ENCODE measurements around the gene SMPD2. TPM values are rescaled to one million over a fixed set of nuclear protein-coding genes. Genes with fewer than 3 reads are reported as not detected.

Gene SMPD2
- total RNA-seq, 1 experiment from 2014 or later, result 12.3 TPM

GRCh38 chr6:109436041-109436440 is 4.5 kb upstream of the SMPD2 start:
- Histone ChIP-seq H3K4me3 (ENCODE audit: low read depth, low read length) (no peak overlapping the region), H3K36me3 (ENCODE audit: control insufficient read depth, insufficient read depth, low read length) (no peaks in the 10 kb centered on the region), H3K9me3 (no peaks in the 10 kb centered on the region), H3K4me1 (no peaks in the 10 kb centered on the region), H3K27me3 (replicated peaks; ENCODE audit: control insufficient read depth, insufficient read depth, low read length) (no peaks in the 10 kb centered on the region)
- Mint-ChIP-seq H3K27me3 (ENCODE audit: insufficient read depth, unreplicated experiment) (no peaks in the 10 kb centered on the region), H3K9me3 (ENCODE audit: unreplicated experiment) (no peaks in the 10 kb centered on the region), H3K36me3 (ENCODE audit: insufficient read depth, unreplicated experiment) (peaks cover 5% of the 10 kb centered on the region), H3K4me3 (ENCODE audit: unreplicated experiment) (no peak overlapping the region), H3K4me1 (ENCODE audit: low read depth, unreplicated experiment) (no peaks in the 10 kb centered on the region), H3K27ac (ENCODE audit: unreplicated experiment) (no peak overlapping the region)
- DNase-seq, result no peak
- no TSS peak for BruUV-seq (replicated peaks)
- ChIA-PET CTCF (no interaction called here), POLR2A (no interaction called here)
- intact Hi-C loops (cut with micrococcal nuclease; ENCODE audit: unreplicated experiment), result no loop called here
- TF ChIP-seq, protein P1, sequence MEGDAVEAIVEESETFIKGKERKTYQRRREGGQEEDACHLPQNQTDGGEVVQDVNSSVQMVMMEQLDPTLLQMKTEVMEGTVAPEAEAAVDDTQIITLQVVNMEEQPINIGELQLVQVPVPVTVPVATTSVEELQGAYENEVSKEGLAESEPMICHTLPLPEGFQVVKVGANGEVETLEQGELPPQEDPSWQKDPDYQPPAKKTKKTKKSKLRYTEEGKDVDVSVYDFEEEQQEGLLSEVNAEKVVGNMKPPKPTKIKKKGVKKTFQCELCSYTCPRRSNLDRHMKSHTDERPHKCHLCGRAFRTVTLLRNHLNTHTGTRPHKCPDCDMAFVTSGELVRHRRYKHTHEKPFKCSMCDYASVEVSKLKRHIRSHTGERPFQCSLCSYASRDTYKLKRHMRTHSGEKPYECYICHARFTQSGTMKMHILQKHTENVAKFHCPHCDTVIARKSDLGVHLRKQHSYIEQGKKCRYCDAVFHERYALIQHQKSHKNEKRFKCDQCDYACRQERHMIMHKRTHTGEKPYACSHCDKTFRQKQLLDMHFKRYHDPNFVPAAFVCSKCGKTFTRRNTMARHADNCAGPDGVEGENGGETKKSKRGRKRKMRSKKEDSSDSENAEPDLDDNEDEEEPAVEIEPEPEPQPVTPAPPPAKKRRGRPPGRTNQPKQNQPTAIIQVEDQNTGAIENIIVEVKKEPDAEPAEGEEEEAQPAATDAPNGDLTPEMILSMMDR (IDR thresholded peaks at IDR 0.05; ENCODE audit: insufficient read depth in 1 of 2, low read depth in 1 of 2, low read length in 1 of 2, severe bottlenecking in 1 of 2, unreplicated experiment in 1 of 2), result no peak

DNA sequence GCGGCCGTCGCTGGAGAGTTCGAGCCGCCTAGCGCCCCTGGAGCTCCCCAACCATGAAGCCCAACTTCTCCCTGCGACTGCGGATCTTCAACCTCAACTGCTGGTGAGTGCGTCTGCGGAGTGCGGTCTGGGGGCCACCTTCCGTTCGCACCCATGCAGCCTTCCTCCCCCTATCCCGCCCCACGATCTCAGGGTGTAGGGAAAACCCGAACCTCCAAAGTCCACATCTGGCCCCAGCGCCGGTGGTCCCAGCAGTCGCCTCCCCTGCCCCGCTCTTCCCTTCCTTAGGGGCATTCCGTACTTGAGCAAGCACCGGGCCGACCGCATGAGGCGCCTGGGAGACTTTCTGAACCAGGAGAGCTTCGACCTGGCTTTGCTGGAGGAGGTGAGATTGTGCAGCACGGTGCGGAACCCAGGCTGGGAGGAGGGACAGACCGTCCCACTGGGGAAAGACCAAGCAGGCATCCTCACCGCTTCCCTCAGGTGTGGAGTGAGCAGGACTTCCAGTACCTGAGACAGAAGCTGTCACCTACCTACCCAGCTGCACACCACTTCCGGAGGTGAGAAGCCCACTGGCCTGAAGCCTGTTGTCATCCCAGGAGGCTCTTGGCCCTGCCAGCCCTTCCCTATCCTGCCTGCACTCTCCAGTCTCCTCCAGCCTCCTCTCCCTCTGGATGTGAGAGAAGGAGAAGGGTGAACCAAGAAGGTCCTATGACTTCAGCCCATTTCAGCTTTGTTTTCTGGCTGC is 719 bp downstream of the SMPD2 start:
- H3K4me1 Mint-ChIP-seq (ENCODE audit: low read depth, unreplicated experiment), result no peaks in the 10 kb centered on the region
- Histone ChIP-seq H3K4me3 (ENCODE audit: low read depth, low read length) (peak overlapping the region; percentile 57), H3K9me3 (no peaks in the 10 kb centered on the region), H3K27me3 (replicated peaks; ENCODE audit: control insufficient read depth, insufficient read depth, low read length) (no peaks in the 10 kb centered on the region), H3K4me1 (peaks cover 7% of the 10 kb centered on the region), H3K36me3 (ENCODE audit: control insufficient read depth, insufficient read depth, low read length) (no peaks in the 10 kb centered on the region)
- H3K4me3 Mint-ChIP-seq (ENCODE audit: unreplicated experiment), result peak overlapping the region; percentile 96
- DNase-seq, result peak; percentile 64 to 71
- intact Hi-C loops (cut with micrococcal nuclease; ENCODE audit: unreplicated experiment), result loop anchor here (2.0 to 10.0 kb wide), 4 partner anchors 14 to 256 kb away; partner anchors contain the start of genes AK9, CD164, FIG4 and MICAL1
- H3K9me3 Mint-ChIP-seq (ENCODE audit: unreplicated experiment), result no peaks in the 10 kb centered on the region
- TF ChIP-seq, protein P1 (IDR thresholded peaks at IDR 0.05; ENCODE audit: insufficient read depth in 1 of 2, low read depth in 1 of 2, low read length in 1 of 2, severe bottlenecking in 1 of 2, unreplicated experiment in 1 of 2), result peak in 1 of 2 experiments; percentile 36
- CTCF ChIA-PET, result interaction anchor here (0.6 to 1.6 kb wide), 3 partner anchors 58 to 598 kb away, joined by 3 to 4 read pairs (median 3); no protein-coding TSS in a partner anchor
- no peaks in the 10 kb centered on the region for H3K36me3 Mint-ChIP-seq (ENCODE audit: insufficient read depth, unreplicated experiment)
- BruUV-seq (replicated peaks), result no TSS peak
- POLR2A ChIA-PET, result interaction anchor here (1.3 kb wide), 1 partner anchor 41 kb away, joined by 16 read pairs; no protein-coding TSS in a partner anchor
- H3K27me3 Mint-ChIP-seq (ENCODE audit: insufficient read depth, unreplicated experiment), result no peaks in the 10 kb centered on the region
- H3K27ac Mint-ChIP-seq (ENCODE audit: unreplicated experiment), result peak overlapping the region; percentile 97

DNA sequence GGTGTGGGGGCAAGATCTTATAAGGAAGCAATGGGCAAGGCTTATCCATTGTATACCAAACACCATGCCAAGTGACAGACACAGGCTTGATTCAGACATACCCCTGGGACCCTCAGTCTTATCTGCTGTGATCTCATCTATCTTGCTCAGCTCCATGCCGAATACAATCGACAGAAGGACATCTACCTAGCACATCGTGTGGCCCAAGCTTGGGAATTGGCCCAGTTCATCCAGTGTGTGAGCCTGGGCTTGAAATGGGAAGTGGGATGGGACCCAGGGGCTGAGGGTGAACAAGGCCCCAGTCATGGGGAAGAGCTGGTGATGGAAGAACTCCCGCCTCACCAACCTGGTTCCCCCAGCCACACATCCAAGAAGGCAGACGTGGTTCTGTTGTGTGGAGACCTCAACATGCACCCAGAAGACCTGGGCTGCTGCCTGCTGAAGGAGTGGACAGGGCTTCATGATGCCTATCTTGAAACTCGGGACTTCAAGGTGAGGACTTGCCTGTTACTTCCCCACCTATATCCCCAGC is 1.9 kb downstream of the SMPD2 start:
- Mint-ChIP-seq H3K36me3 (ENCODE audit: insufficient read depth, unreplicated experiment) (peaks cover under 1% of the 10 kb centered on the region), H3K27ac (ENCODE audit: unreplicated experiment) (no peak overlapping the region), H3K9me3 (ENCODE audit: unreplicated experiment) (no peaks in the 10 kb centered on the region), H3K4me3 (ENCODE audit: unreplicated experiment) (peak overlapping the region; percentile 96), H3K4me1 (ENCODE audit: low read depth, unreplicated experiment) (no peaks in the 10 kb centered on the region), H3K27me3 (ENCODE audit: insufficient read depth, unreplicated experiment) (no peaks in the 10 kb centered on the region)
- ChIA-PET CTCF (interaction anchor here (0.8 kb wide), 1 partner anchor 13 kb away, joined by 3 read pairs; the partner anchor contains the start of gene MICAL1), POLR2A (no interaction called here)
- DNase-seq, result no peak
- TF ChIP-seq, protein P1 (IDR thresholded peaks at IDR 0.05; ENCODE audit: insufficient read depth in 1 of 2, low read depth in 1 of 2, low read length in 1 of 2, severe bottlenecking in 1 of 2, unreplicated experiment in 1 of 2), result no peak
- peaks cover 7% of the 10 kb centered on the region for H3K4me1 ChIP-seq
- H3K36me3 ChIP-seq (ENCODE audit: control insufficient read depth, insufficient read depth, low read length), result no peaks in the 10 kb centered on the region
- H3K4me3 ChIP-seq (ENCODE audit: low read depth, low read length), result no peak overlapping the region
- intact Hi-C loops (cut with micrococcal nuclease; ENCODE audit: unreplicated experiment), result loop anchor here (10.0 kb wide), 1 partner anchor 258 kb away; no protein-coding TSS in a partner anchor
- no peaks in the 10 kb centered on the region for H3K9me3 ChIP-seq
- BruUV-seq (replicated peaks), result TSS peak; percentile 27
- H3K27me3 ChIP-seq (replicated peaks; ENCODE audit: control insufficient read depth, insufficient read depth, low read length), result no peaks in the 10 kb centered on the region

Measured in Caco-2 (cell line).